ENCODE measurements around the gene CD200. TPM values are rescaled to one million over a fixed set of nuclear protein-coding genes. Genes with fewer than 3 reads are reported as not detected.

The CD200 gene
- total RNA-seq, 4 donors from 2014 or later: 1.1 to 4.1 (median 3.6) TPM; not detected in 1

- 79 to 83% methylated on average over 1 to 2 of the region's 2 CpGs for WGBS, 2 donors (ENCODE audit: low coverage in 1 of 2)
- intact Hi-C loops (cut with DNase I; ENCODE audit: low total_unique reads): no loop called here
- Histone ChIP-seq H3K36me3 (no peaks in the 10 kb centered on the region), H3K27ac (peak overlapping the region in 2 of 4 donors; percentile 3 to 44), H3K4me3 (peak overlapping the region in 1 of 4 donors; percentile 57), H3K9me3 (no peaks in the 10 kb centered on the region), H3K4me1 (peaks cover 0 to 21% (median 12%) of the 10 kb centered on the region in 4 donors), H3K27me3 (no peaks in the 10 kb centered on the region)
- TF ChIP-seq EP300 (IDR thresholded peaks at IDR 0.05; ENCODE audit: low read depth): no peak
- peak; percentile 14 to 29 (median 20) for TF ChIP-seq CTCF (IDR thresholded peaks at IDR 0.05)
- TF ChIP-seq POLR2A (IDR thresholded peaks at IDR 0.05): no peak
- in situ Hi-C loops (cut with MboI; ENCODE audit: low pct_ligation_motif_present in 1 of 4, low pct_unique_long_range_greater_than_20kb in 1 of 4, low sequenced_read_pairs in 3 of 4): no loop called here
- DNase-seq: no peak
These were observed 28.3 kb upstream of the CD200 start for GRCh38 chr3:112304611-112305010.

GRCh38 chr3:112306825-112307224 is 26.1 kb upstream of the CD200 start:
- H3K27ac ChIP-seq: no peak overlapping the region
- 85 to 96% methylated on average over 5 to 9 of the region's 9 CpGs for WGBS, 2 donors (ENCODE audit: low coverage in 1 of 2)
- intact Hi-C loops (cut with DNase I; ENCODE audit: low total_unique reads) (no loop called here), in situ Hi-C loops (cut with MboI; ENCODE audit: low pct_ligation_motif_present in 1 of 4, low pct_unique_long_range_greater_than_20kb in 1 of 4, low sequenced_read_pairs in 3 of 4) (no loop called here)
- no peak overlapping the region for H3K4me3 ChIP-seq
- no peaks in the 10 kb centered on the region for H3K36me3 ChIP-seq
- no peaks in the 10 kb centered on the region for H3K27me3 ChIP-seq
- H3K4me1 ChIP-seq: peaks cover 0 to 21% (median 12%) of the 10 kb centered on the region in 4 donors
- H3K9me3 ChIP-seq: no peaks in the 10 kb centered on the region
- no peak for TF ChIP-seq POLR2AphosphoS5 (IDR thresholded peaks at IDR 0.05)
- TF ChIP-seq CTCF (IDR thresholded peaks at IDR 0.05): no peak
- TF ChIP-seq POLR2A (IDR thresholded peaks at IDR 0.05): no peak
- TF ChIP-seq EP300 (IDR thresholded peaks at IDR 0.05; ENCODE audit: low read depth): no peak
- DNase-seq: no peak

- intact Hi-C loops (cut with DNase I; ENCODE audit: low total_unique reads) (no loop called here), in situ Hi-C loops (cut with MboI; ENCODE audit: low pct_ligation_motif_present in 1 of 4, low pct_unique_long_range_greater_than_20kb in 1 of 4, low sequenced_read_pairs in 3 of 4) (no loop called here)
- WGBS, 2 donors (ENCODE audit: low coverage in 1 of 2): 65 to 77% methylated on average over 4 of the region's 4 CpGs
- Histone ChIP-seq H3K4me1 (peaks cover 0 to 21% (median 12%) of the 10 kb centered on the region in 4 donors), H3K36me3 (no peaks in the 10 kb centered on the region), H3K4me3 (no peak overlapping the region), H3K9me3 (no peaks in the 10 kb centered on the region), H3K27me3 (no peaks in the 10 kb centered on the region), H3K27ac (no peak overlapping the region)
- DNase-seq: no peak
- TF ChIP-seq CTCF (IDR thresholded peaks at IDR 0.05): no peak
- no peak for TF ChIP-seq POLR2AphosphoS5 (IDR thresholded peaks at IDR 0.05)
- no peak for TF ChIP-seq EP300 (IDR thresholded peaks at IDR 0.05; ENCODE audit: low read depth)
- no peak for TF ChIP-seq POLR2A (IDR thresholded peaks at IDR 0.05)
These were observed 25.4 kb upstream of the CD200 start for GRCh38 chr3:112307557-112307956.

GRCh38 chr3:112308151-112308911 is 24.6 kb upstream of the CD200 start:
- no peaks in the 10 kb centered on the region for H3K36me3 ChIP-seq
- 66 to 68% methylated on average over 6 to 7 of the region's 7 CpGs for WGBS, 2 donors (ENCODE audit: low coverage in 1 of 2)
- H3K4me1 ChIP-seq: peaks cover 0 to 14% (median 10%) of the 10 kb centered on the region in 4 donors
- intact Hi-C loops (cut with DNase I; ENCODE audit: low total_unique reads): no loop called here
- H3K4me3 ChIP-seq: no peak overlapping the region
- H3K27ac ChIP-seq: no peak overlapping the region
- no peak for DNase-seq
- in situ Hi-C loops (cut with MboI; ENCODE audit: low pct_ligation_motif_present in 1 of 4, low pct_unique_long_range_greater_than_20kb in 1 of 4, low sequenced_read_pairs in 3 of 4): no loop called here
- no peaks in the 10 kb centered on the region for H3K9me3 ChIP-seq
- TF ChIP-seq POLR2AphosphoS5 (IDR thresholded peaks at IDR 0.05) (no peak), CTCF (IDR thresholded peaks at IDR 0.05) (no peak), EP300 (IDR thresholded peaks at IDR 0.05; ENCODE audit: low read depth) (no peak), POLR2A (IDR thresholded peaks at IDR 0.05) (no peak)
- H3K27me3 ChIP-seq: no peaks in the 10 kb centered on the region

Data from transverse colon (tissue), 4 donors.